GM10266 (cell line): Measurements from ENCODE around the gene SRPX.

Experiments used
- DNase-seq: peaks from one replicate; pipeline ENCODE4 v3.0.0; 2012; ENCODE audit errors: extremely low spot score
- TF ChIP-seq, protein P1 (sequence below): IDR thresholded peaks from 2 replicates; pipeline ENCODE4 v1.5.1; 2012; ENCODE audit warnings: mild to moderate bottlenecking, low read depth; ENCODE audit not compliant: control insufficient read depth, insufficient read depth; ENCODE audit errors: missing control alignments

Gene SRPX

DNA sequence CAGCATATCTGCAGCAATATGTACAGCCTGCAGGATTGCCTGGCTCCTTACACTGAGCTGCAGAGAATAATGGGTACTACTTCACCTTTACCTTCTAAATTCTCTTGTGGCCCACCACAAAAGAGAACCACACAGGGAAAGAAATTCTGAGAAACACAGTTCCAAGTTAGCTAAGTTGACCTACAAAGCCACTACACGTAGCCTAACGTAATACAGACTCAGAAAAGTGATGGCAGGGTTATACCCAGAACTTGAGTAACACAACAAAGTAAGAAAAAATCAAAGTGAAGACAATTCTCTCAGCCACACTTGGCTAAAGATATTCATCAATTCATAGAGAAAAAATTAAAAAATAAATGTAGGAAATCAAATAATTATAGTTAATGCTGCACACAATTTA, 26.4 kb upstream of the SRPX start:
- TF ChIP-seq, protein P1, sequence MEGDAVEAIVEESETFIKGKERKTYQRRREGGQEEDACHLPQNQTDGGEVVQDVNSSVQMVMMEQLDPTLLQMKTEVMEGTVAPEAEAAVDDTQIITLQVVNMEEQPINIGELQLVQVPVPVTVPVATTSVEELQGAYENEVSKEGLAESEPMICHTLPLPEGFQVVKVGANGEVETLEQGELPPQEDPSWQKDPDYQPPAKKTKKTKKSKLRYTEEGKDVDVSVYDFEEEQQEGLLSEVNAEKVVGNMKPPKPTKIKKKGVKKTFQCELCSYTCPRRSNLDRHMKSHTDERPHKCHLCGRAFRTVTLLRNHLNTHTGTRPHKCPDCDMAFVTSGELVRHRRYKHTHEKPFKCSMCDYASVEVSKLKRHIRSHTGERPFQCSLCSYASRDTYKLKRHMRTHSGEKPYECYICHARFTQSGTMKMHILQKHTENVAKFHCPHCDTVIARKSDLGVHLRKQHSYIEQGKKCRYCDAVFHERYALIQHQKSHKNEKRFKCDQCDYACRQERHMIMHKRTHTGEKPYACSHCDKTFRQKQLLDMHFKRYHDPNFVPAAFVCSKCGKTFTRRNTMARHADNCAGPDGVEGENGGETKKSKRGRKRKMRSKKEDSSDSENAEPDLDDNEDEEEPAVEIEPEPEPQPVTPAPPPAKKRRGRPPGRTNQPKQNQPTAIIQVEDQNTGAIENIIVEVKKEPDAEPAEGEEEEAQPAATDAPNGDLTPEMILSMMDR = no peak

DNA sequence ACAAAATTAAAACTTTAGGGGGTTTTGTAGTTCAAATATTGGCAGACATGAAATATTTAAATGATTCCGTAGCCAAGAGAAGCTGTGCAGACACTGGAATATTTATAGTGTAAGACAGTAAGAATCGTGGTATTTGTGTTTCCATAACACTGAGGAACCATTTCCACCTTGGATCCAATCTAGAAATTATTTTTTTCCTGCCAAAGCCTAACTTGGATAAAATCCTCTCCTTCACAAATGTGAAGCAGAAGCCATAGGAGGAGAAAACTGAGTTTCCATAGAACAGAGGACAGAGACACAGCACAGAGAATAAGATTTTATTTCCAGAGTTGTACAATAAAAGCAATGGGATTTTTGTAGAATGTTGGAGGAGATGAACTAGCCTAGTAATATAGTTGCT, 19.9 kb upstream of the SRPX start:
- TF ChIP-seq, protein P1 = no peak
- DNase-seq = no peak

More for the DNA sequence above, 26.4 kb upstream of the SRPX start:
- no peak for DNase-seq

DNA sequence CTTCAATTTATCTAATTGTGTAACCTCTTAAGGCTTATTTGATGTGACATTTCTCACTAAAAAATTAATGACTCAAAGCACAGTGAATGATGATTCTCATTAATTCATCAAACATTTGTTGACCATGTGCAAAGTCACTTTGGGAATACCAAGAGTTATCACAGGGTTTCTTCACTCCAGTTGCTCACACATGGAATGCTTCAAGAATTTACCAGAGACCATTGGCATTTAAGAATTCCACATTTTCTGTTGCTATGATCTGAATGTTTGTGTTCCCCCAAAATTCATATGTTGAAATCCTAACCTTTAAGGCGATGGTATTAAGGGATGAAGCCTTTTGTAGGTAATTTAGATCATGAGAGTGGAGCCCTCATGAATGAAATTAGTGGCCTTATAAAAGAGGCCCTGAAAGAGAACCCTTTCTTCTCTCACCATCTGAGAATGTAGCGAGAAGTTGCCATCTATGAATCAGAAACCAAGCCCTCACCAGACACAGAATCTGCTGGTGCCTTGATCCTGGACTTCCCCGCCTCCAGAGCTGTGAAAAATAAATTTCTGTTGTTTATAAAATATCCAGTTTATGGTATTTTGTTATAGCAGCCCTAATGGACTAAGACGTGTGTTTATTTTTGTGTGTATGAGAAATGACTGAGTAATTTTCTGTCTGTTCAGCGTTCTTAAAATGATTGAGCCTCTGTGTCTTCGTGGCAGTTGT, 16.4 kb upstream of the SRPX start:
- TF ChIP-seq, protein P1 = no peak

DNA sequence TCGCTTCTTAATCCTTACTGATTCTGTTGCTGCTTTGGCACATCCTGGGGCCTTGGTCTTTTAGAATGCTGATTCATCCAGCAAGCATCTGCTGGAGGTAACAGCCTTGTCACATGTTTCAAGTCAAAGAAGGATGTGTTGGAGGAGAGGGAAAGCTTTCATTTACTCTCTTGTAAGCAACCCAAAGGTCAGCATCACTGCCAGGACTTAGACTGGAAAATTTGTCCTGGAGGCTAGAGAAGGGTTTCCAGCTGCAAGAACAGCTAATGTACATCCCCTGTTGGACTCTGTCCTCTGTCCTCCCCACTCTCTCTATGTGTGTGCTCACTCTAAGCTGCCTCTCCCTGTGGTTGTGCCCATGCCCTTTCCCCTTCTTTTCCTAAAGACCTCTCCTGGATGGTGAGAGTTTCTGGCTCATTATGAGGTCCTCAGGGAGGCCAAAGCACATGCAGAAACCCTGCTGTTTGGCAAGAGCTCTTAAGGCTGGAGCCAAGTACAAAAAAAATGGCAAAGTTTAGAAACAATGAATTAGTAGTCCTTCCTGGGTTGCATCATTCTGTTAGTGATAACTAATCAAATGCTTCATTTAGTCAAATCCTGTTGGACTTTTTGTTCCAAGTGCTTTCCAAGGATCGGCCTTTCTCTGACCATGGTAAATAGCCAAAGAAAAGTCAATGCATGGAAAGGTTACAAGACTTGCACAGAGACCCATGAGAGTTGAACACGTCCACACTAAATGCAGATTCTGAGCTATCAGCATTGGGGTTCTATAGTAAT, 13.4 kb upstream of the SRPX start:
- TF ChIP-seq, protein P1 = no peak
- no peak for DNase-seq

More for the DNA sequence above, 16.4 kb upstream of the SRPX start:
- no peak for DNase-seq

DNA sequence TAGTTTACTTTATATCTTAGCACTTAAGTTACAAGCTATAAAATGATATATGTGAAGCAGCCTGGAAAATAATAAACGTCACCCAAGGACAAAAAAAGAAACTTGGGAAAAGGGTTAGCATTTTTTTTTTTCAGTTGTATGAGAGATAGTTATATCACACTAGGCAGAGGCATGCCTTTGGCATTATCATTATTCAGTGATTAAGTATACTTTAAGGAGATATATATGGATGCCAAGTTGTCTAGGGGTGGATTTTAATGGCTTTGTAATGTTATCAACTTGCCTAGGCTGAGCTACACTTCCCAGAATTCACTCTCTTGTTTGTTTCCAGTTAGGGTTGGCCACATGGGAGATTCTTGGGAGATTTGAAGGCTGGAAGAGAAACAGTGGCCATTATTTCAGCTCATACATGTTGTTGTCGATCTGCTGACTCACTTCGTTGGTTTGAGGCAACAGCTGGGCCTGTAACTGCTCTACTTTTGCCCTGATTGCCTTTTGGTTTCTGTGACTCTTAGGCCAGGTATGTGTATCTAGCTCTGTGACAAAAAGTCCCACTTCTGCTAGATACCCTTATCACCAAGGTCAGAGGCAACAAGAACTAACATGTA, 11.5 kb upstream of the SRPX start:
- TF ChIP-seq, protein P1 = no peak
- DNase-seq = no peak

DNA sequence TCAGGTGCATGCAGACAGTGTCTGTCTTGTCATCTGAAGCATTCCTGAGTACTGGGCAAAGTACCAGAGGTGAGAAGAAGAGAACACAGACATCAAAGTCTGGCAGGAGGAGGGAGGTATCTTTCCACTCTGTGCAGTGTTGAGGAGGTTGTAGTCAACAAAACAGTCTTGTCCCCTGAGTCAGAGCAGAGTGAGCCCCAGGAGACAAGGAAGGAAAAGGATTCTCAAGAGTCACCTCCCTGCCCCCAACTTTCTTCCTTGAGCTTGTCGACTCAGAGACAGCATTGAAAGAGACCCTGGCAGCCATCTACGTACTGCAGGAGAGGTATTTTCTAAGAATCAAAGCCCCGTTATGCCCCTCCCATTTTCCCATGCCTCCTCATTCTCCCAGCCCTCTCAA, 4.4 kb upstream of the SRPX start:
- no peak for DNase-seq
- TF ChIP-seq, protein P1 = no peak
